OCI-LY7 (cell line): Measurements from ENCODE around the gene TTLL6.

Experiments used
- CTCF ChIP-seq: fragments of 200-600 bp; sonication (generic); conservative IDR thresholded peaks from 2 replicates; pipeline ENCODE4 v1.5.1; 2014; ENCODE audit warnings: mild to moderate bottlenecking, antibody characterized with exemption, low read length, moderate library complexity, mixed read lengths
- EZH2phosphoT487 ChIP-seq: fragments of 200-600 bp; sonication (generic); IDR thresholded peaks from 2 replicates; pipeline ENCODE4 v1.6.1; 2018; ENCODE audit warnings: low read depth, borderline replicate concordance, mild to moderate bottlenecking, mixed run types, antibody characterized with exemption, low read length, moderate library complexity, mixed read lengths

- TF ChIP-seq CTCF = no peak
- no peak for TF ChIP-seq EZH2phosphoT487
These were observed 67.1 kb downstream of the TTLL6 start for GRCh38 chr17:48749621-48750553.
